HepG2 (cell line): ENCODE results near the gene USP32. TPM values are rescaled to one million over a fixed set of nuclear protein-coding genes. Genes with fewer than 3 reads are reported as not detected.

Source experiments
- CC2D1A ChIP-seq: sonication (generic); formaldehyde crosslinking; IDR thresholded peaks from 2 replicates; pipeline ENCODE4 v1.8.1; 2023; ENCODE audit warnings: mild to moderate bottlenecking, missing genetic modification reagents
- FOSL1 ChIP-seq: sonication (generic); formaldehyde crosslinking; IDR thresholded peaks from 2 replicates; pipeline ENCODE4 v1.9.0; 2021; ENCODE audit warnings: missing genetic modification reagents, borderline replicate concordance
- HOXA9 ChIP-seq: sonication (generic); formaldehyde crosslinking; IDR thresholded peaks from 2 replicates; pipeline ENCODE4 v1.8.1; 2022; ENCODE audit warnings: missing genetic modification reagents, mild to moderate bottlenecking, moderate library complexity, borderline replicate concordance
- MAFF ChIP-seq: IDR thresholded peaks from 2 replicates; pipeline ENCODE4 v1.6.1; 2011; ENCODE audit warnings: low read depth, low read length, improper control_type of control experiment
- NFIB ChIP-seq: sonication (generic); formaldehyde crosslinking; IDR thresholded peaks from 2 replicates; pipeline ENCODE4 v1.9.0; 2021; ENCODE audit warnings: missing genetic modification reagents, mild to moderate bottlenecking, borderline replicate concordance
- NR3C1 ChIP-seq: sonication (generic); formaldehyde crosslinking; IDR thresholded peaks from 2 replicates; pipeline ENCODE4 v1.4.0; 2020; ENCODE audit warnings: missing genetic modification reagents
- POLR2G ChIP-seq: fragments of 200-400 bp; formaldehyde crosslinking; IDR thresholded peaks from 2 replicates; pipeline ENCODE4 v1.6.1; 2018; ENCODE audit warnings: mild to moderate bottlenecking, low read depth, low read length, moderate library complexity
- RBM39 ChIP-seq: fragments of 200-400 bp; formaldehyde crosslinking; IDR thresholded peaks from one replicate; pipeline ENCODE4 v1.6.1; 2018; ENCODE audit warnings: antibody characterized with exemption, mild to moderate bottlenecking, low read depth, low read length; ENCODE audit not compliant: poor library complexity, severe bottlenecking
- SP140L ChIP-seq: sonication (generic); formaldehyde crosslinking; IDR thresholded peaks from 2 replicates; pipeline ENCODE4 v1.4.0; 2020; ENCODE audit warnings: missing genetic modification reagents, borderline replicate concordance
- STAG1 ChIP-seq: sonication (generic); formaldehyde crosslinking; IDR thresholded peaks from 2 replicates; pipeline ENCODE4 v1.4.0; 2020; ENCODE audit warnings: missing genetic modification reagents
- TARDBP ChIP-seq: sonication (generic); formaldehyde crosslinking; IDR thresholded peaks from 2 replicates; pipeline ENCODE4 v1.8.0; 2022; ENCODE audit warnings: mild to moderate bottlenecking, missing genetic modification reagents
- TCF7L2 ChIP-seq: IDR thresholded peaks from 2 replicates; pipeline ENCODE4 v1.6.1; 2011; ENCODE audit warnings: mild to moderate bottlenecking, low read depth, low read length, moderate library complexity
- ZKSCAN8 ChIP-seq: IDR thresholded peaks from 2 replicates; pipeline ENCODE4 v1.6.1; 2016; ENCODE audit warnings: borderline replicate concordance, missing genetic modification reagents, missing compliant biosample characterization
- ZNF343 ChIP-seq: sonication (generic); formaldehyde crosslinking; IDR thresholded peaks from 2 replicates; pipeline ENCODE4 v1.4.0; 2020; ENCODE audit warnings: mild to moderate bottlenecking, missing genetic modification reagents
- ZNF543 ChIP-seq: sonication (generic); formaldehyde crosslinking; IDR thresholded peaks from 2 replicates; pipeline ENCODE4 v1.4.0; 2020; ENCODE audit warnings: mild to moderate bottlenecking, missing genetic modification reagents
- ZNF672 ChIP-seq: sonication (generic); formaldehyde crosslinking; IDR thresholded peaks from 2 replicates; pipeline ENCODE4 v1.8.1; 2022; ENCODE audit warnings: missing genetic modification reagents
- ZNF678 ChIP-seq: sonication (generic); formaldehyde crosslinking; IDR thresholded peaks from 2 replicates; pipeline ENCODE4 v1.4.0; 2020; ENCODE audit warnings: mild to moderate bottlenecking, missing genetic modification reagents
- polyA plus RNA-seq, 8 experiments: library from polyadenylated mRNA; depleted of rRNA in 3 of 8; stranded (reverse) in 7 of 8; unstranded in 1 of 8; fragments of >200 nt; fragmentation: Illumina TruSeq in 4 of 8; extraction: Trizol in 4 of 8; gene quantifications; 2 replicates each; pipeline versions ENCODE4 v1.2.1 to v1.2.3, GENCODE V29; 2011 to 2016; ENCODE audit warnings: low read depth in 4 of 8, missing spikeins in 1 of 8, mixed read lengths in 1 of 8; ENCODE audit not compliant: insufficient read depth in 1 of 8
- total RNA-seq, 5 experiments: library from RNA; depleted of rRNA; stranded (reverse); fragments of >200 nt; fragmentation: Illumina TruSeq; extraction: Trizol; gene quantifications; 2 replicates each; pipeline ENCODE4 v1.2.3, GENCODE V29; 2016; ENCODE audit warnings: low read depth in 1 of 5
- TF ChIP-seq, protein P1 (sequence below): sonication (generic); formaldehyde crosslinking; IDR thresholded peaks from 2 replicates; pipeline ENCODE4 v1.4.0; 2020; ENCODE audit warnings: missing genetic modification reagents, borderline replicate concordance
- TF ChIP-seq, protein P2 (sequence below): sonication (generic); formaldehyde crosslinking; IDR thresholded peaks from 2 replicates; pipeline ENCODE4 v1.4.0; 2020; ENCODE audit warnings: missing genetic modification reagents, mild to moderate bottlenecking, borderline replicate concordance
- TF ChIP-seq, protein P3 (sequence below): sonication (generic); formaldehyde crosslinking; IDR thresholded peaks from 2 replicates; pipeline ENCODE4 v1.5.0; 2020; ENCODE audit warnings: mild to moderate bottlenecking, missing genetic modification reagents
- TF ChIP-seq, protein P4 (sequence below): IDR thresholded peaks from 2 replicates; pipeline ENCODE4 v1.6.1; 2016; ENCODE audit warnings: mild to moderate bottlenecking

The USP32 gene
- total and polyA plus RNA-seq, 2 of the 13 experiments (the other 11 are each of a cell fraction or from before 2014, with no cell fraction given), result 24.9 to 39.9 TPM

DNA sequence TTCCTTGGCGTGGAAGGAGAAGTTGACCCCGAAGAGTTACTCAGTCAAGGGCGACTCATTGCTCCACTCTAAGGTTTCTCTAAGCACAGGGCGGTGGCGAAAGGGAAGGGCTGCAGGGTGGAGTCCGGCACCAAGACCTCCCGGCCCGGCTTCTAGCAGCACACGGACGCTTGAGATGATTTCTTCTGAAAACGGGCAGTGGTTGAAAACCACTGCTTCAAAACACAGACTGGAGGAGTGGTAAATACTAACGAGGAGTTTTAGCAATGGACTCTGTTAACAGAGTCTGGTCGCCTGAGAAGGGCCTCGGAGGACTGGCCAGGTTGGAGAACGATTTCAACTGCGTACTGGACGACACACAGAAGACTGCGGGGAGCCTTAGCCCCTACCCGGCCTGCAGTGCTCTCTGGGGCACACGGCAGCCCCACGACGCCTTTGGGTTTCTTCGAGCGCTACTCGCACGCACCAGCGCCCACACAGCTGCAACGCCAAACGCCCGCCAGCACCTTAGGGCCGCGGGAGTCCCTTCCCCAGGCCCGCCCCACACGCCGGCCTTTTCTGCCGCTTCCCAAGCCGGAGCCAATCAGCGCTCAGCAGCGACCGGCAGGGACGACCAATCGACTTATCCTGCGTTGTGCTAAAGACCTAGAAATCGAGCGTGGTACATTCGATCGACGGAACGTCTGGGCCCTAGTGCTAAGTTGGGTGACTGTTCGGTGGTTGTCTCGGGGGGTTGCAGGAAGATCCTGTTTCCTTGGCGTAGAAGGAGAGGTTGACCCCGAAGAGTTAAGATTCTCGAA, 256.6 kb downstream of the USP32 start (continued):
- TF ChIP-seq, protein P1, sequence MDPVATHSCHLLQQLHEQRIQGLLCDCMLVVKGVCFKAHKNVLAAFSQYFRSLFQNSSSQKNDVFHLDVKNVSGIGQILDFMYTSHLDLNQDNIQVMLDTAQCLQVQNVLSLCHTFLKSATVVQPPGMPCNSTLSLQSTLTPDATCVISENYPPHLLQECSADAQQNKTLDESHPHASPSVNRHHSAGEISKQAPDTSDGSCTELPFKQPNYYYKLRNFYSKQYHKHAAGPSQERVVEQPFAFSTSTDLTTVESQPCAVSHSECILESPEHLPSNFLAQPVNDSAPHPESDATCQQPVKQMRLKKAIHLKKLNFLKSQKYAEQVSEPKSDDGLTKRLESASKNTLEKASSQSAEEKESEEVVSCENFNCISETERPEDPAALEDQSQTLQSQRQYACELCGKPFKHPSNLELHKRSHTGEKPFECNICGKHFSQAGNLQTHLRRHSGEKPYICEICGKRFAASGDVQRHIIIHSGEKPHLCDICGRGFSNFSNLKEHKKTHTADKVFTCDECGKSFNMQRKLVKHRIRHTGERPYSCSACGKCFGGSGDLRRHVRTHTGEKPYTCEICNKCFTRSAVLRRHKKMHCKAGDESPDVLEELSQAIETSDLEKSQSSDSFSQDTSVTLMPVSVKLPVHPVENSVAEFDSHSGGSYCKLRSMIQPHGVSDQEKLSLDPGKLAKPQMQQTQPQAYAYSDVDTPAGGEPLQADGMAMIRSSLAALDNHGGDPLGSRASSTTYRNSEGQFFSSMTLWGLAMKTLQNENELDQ, result 0 out of 2 replicates have a peak, but pooled peaks have one; percentile 42
- TF ChIP-seq SP140L (CRISPR knock-in tag) (peak; percentile 63; the same call in 1 of the 2 replicates), TARDBP (CRISPR knock-in tag) (peak; percentile 72), MAFF (0 out of 2 replicates have a peak, but pooled peaks have one; percentile 18), RBM39 (no peak), NFIB (CRISPR knock-in tag) (no peak), ZNF543 (peak; percentile 73; the same call in 1 of the 2 replicates), CC2D1A (CRISPR knock-in tag) (no peak), HOXA9 (CRISPR knock-in tag) (peak; percentile 69; the same call in 1 of the 2 replicates), ZKSCAN8 (0 out of 2 replicates have a peak, but pooled peaks have one; percentile 35), STAG1 (CRISPR knock-in tag) (peak; percentile 27; the same call in 1 of the 2 replicates), ZNF343 (CRISPR knock-in tag) (peak; percentile 73; the same call in 1 of the 2 replicates), NR3C1 (CRISPR knock-in tag) (no peak), TCF7L2 (no peak), ZNF678 (CRISPR knock-in tag) (peak; percentile 57; the same call in 1 of the 2 replicates), FOSL1 (CRISPR knock-in tag) (peak; percentile 52; the same call in 1 of the 2 replicates), POLR2G (peak; percentile 52), ZNF672 (no peak)
- TF ChIP-seq, protein P2, sequence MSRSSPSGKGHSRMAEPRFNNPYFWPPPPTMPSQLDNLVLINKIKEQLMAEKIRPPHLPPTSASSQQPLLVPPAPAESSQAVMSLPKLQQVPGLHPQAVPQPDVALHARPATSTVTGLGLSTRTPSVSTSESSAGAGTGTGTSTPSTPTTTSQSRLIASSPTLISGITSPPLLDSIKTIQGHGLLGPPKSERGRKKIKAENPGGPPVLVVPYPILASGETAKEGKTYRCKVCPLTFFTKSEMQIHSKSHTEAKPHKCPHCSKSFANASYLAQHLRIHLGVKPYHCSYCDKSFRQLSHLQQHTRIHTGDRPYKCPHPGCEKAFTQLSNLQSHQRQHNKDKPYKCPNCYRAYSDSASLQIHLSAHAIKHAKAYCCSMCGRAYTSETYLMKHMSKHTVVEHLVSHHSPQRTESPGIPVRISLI, result peak; percentile 44; the same call in 1 of the 2 replicates
- TF ChIP-seq, protein P3, sequence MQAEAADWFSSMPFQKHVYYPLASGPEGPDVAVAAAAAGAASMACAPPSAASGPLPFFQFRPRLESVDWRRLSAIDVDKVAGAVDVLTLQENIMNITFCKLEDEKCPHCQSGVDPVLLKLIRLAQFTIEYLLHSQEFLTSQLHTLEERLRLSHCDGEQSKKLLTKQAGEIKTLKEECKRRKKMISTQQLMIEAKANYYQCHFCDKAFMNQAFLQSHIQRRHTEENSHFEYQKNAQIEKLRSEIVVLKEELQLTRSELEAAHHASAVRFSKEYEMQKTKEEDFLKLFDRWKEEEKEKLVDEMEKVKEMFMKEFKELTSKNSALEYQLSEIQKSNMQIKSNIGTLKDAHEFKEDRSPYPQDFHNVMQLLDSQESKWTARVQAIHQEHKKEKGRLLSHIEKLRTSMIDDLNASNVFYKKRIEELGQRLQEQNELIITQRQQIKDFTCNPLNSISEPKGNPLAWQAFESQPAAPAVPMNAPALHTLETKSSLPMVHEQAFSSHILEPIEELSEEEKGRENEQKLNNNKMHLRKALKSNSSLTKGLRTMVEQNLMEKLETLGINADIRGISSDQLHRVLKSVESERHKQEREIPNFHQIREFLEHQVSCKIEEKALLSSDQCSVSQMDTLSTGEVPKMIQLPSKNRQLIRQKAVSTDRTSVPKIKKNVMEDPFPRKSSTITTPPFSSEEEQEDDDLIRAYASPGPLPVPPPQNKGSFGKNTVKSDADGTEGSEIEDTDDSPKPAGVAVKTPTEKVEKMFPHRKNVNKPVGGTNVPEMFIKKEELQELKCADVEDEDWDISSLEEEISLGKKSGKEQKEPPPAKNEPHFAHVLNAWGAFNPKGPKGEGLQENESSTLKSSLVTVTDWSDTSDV (CRISPR knock-in tag), result no peak
- TF ChIP-seq, protein P4, sequence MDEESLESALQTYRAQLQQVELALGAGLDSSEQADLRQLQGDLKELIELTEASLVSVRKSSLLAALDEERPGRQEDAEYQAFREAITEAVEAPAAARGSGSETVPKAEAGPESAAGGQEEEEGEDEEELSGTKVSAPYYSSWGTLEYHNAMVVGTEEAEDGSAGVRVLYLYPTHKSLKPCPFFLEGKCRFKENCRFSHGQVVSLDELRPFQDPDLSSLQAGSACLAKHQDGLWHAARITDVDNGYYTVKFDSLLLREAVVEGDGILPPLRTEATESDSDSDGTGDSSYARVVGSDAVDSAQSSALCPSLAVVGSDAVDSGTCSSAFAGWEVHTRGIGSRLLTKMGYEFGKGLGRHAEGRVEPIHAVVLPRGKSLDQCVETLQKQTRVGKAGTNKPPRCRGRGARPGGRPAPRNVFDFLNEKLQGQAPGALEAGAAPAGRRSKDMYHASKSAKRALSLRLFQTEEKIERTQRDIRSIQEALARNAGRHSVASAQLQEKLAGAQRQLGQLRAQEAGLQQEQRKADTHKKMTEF, result peak; percentile 82
